GM04504 (cell line): ENCODE results near the gene BBS5.
A peak's percentile ranks its signal among the peaks of the same experiment; 100 is the strongest.
"Not testable (repeated sequence)": the region's sequence is repeated elsewhere in the genome, so short reads cannot be mapped to it uniquely, and the experiment has no call there.

Experiments used
- DNase-seq: peaks from one replicate; pipeline ENCODE4 v3.0.0-alpha.2; 2012; ENCODE audit warnings: low read depth

Gene BBS5

DNA sequence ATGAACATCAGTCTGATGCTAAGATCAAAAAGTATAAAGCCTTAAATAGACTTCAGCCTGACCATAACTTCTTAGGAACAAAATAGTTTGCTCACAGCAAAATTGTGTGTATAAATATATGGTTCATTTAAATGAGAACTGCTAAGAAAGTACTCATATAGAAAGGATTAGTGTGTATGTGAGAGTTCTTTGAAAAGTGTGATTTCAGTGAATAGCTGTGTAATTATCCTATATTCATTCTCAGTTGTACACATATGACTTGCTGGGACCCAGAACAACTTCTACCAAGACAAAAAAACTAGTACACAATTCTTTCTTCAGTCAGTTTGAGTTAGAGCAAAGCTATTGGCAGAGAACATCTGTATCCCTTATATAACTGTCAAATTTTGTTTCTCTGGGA, 7.2 kb downstream of the BBS5 start:
- DNase-seq = no peak

- DNase-seq = no peak
Observed at GRCh38 chr2:169490834-169491233, 11.5 kb downstream of the BBS5 start.

- DNase-seq = no peak
Observed at GRCh38 chr2:169491378-169491777, 12.1 kb downstream of the BBS5 start.

GRCh38 chr2:169493360-169493759, 14.1 kb downstream of the BBS5 start:
- no peak for DNase-seq

GRCh38 chr2:169495310-169495928, 16.1 kb downstream of the BBS5 start:
- no peak for DNase-seq

- DNase-seq = no peak
Observed at GRCh38 chr2:169504651-169505050, 25.4 kb downstream of the BBS5 start.

GRCh38 chr2:169507698-169508097, 28.4 kb downstream of the BBS5 start:
- DNase-seq = no peak

GRCh38 chr2:169509298-169509885, 30.1 kb downstream of the BBS5 start, which contains the start of gene KLHL41:
Gene KLHL41, plus strand, starts transcription at chr2:169509702. Its CDS starts 77 bp downstream, at chr2:169509779.
- no peak for DNase-seq

- DNase-seq = no peak
Observed at GRCh38 chr2:169509955-169510354, 30.7 kb downstream of the BBS5 start.

- DNase-seq = no peak
Observed at GRCh38 chr2:169510496-169510895, 31.2 kb downstream of the BBS5 start.

- no peak for DNase-seq
Observed at GRCh38 chr2:169511818-169512217, 32.5 kb downstream of the BBS5 start.

GRCh38 chr2:169512525-169512924, 33.2 kb downstream of the BBS5 start:
- no peak for DNase-seq

DNA sequence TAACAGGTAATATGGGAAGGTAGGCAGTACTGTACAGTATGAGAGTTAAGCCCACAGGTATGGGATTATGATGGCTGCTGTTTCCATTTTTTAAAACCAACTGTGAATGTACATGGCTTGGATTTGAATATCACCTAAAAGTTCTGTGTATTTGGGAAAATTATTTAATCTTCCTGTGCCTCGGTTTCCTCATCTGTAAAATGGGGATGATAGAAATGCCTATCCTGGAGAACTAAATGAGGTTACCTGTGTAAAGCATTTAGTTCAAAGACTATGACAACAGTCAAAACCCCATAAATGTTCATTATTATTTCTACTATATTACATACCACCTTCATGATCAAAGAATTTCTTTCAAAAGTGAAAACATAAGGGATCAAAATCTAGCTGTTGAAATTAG, 33.8 kb downstream of the BBS5 start:
- DNase-seq = no peak

DNA sequence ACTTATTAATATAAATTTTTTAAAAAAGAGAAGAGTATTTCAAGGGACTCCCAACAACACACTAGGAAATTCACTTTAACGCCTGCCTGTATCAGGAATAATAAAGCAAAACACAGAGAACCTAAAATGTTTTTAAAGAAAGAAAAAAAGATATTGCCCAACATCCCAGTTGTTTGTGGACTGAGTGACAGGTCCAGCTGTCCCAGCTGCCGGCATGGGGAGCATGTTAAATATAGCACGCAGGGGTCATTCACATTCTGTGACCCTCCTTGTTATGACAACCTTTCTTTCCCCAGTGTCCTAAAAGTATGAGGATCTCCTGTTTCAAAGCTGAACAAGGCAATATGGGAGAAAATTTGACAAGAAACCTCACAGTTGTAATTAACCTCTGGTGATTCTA, 34.6 kb downstream of the BBS5 start:
- DNase-seq = no peak

- DNase-seq = not testable (repeated sequence)
Observed at GRCh38 chr2:169514758-169515157, 35.5 kb downstream of the BBS5 start.

- DNase-seq = not testable (repeated sequence)
Observed at GRCh38 chr2:169516488-169516995, 37.2 kb downstream of the BBS5 start.

- DNase-seq = no peak
Observed at GRCh38 chr2:169520896-169521295, 41.6 kb downstream of the BBS5 start.

GRCh38 chr2:169523681-169524080, 44.4 kb downstream of the BBS5 start:
- no peak for DNase-seq

GRCh38 chr2:169525434-169525833, 46.1 kb downstream of the BBS5 start:
- DNase-seq = no peak

- DNase-seq = no peak
Observed at GRCh38 chr2:169526451-169526850, 47.2 kb downstream of the BBS5 start.

- DNase-seq = peak; percentile 17
Observed at GRCh38 chr2:169528271-169528701, 49.0 kb downstream of the BBS5 start.

GRCh38 chr2:169539460-169539859, 60.2 kb downstream of the BBS5 start:
- not testable (repeated sequence) for DNase-seq

DNA sequence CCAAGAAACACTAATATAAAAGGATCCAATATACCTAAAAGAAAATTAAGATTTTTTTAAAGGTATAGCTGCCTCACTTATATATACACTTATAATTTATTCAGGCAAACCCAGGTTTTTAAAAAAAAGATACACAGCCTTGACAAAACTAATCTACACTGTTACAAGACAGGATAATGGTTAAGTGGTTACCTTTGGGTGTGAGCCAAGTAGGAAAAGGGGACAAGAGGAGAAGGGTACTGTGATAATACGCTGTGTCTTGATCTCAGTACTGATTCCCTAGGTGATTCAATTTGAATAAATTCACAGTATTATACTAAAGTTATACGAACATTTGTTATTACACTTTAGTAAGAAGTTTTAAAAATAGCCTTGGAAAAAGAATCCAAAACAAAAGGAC, 60.9 kb downstream of the BBS5 start:
- no peak for DNase-seq

DNA sequence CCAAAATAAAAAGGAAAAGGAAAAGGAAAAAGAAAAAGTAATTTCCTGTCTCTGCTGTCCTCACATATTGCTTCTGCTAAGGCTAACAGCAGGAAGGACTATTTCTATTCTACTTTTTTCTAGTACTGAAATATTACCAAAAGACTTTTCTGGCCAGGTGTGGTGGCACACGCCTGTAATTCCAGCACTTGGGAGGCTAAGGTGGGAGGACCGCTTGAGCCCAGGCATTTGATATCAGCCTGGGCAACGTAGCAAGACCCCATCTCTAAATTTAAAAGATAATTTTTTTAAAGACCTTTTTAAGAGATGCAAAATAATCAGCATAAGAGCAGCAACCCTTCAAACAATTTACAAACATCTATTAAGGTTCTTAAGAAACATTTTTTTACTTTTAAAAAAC, 63.1 kb downstream of the BBS5 start:
- DNase-seq = no peak
